ENCODE measurements around the gene CAV1.
A peak's percentile ranks its signal among the peaks of the same experiment; 100 is the strongest.

Gene CAV1

GRCh38 chr7:116509982-116510579, 14.8 kb upstream of the CAV1 start:
- Histone ChIP-seq H3K4me1 (ENCODE audit: control insufficient read depth, low read depth, low read length) (no peaks in the 10 kb centered on the region), H3K27me3 (ENCODE audit: control insufficient read depth, insufficient read depth, low read length) (no peaks in the 10 kb centered on the region), H3K36me3 (ENCODE audit: control insufficient read depth, low read depth, low read length) (no peaks in the 10 kb centered on the region), H3K9ac (ENCODE audit: low read length) (no peak overlapping the region), H3K4me3 (ENCODE audit: low read length) (no peak overlapping the region), H3K27ac (ENCODE audit: low read length) (no peak overlapping the region), H3K9me3 (ENCODE audit: control insufficient read depth, low read depth, low read length) (no peaks in the 10 kb centered on the region)

- H3K27me3 ChIP-seq (ENCODE audit: control insufficient read depth, insufficient read depth, low read length) = no peaks in the 10 kb centered on the region
- H3K27ac ChIP-seq (ENCODE audit: low read length) = no peak overlapping the region
- H3K9me3 ChIP-seq (ENCODE audit: control insufficient read depth, low read depth, low read length) = no peaks in the 10 kb centered on the region
- no peak overlapping the region for H3K9ac ChIP-seq (ENCODE audit: low read length)
- H3K36me3 ChIP-seq (ENCODE audit: control insufficient read depth, low read depth, low read length) = no peaks in the 10 kb centered on the region
- no peak overlapping the region for H3K4me3 ChIP-seq (ENCODE audit: low read length)
- H3K4me1 ChIP-seq (ENCODE audit: control insufficient read depth, low read depth, low read length) = no peaks in the 10 kb centered on the region
These were observed 14.0 kb upstream of the CAV1 start for GRCh38 chr7:116510795-116511194.

GRCh38 chr7:116511552-116512519, 13.0 kb upstream of the CAV1 start:
- Histone ChIP-seq H3K27ac (ENCODE audit: low read length) (no peak overlapping the region), H3K4me3 (ENCODE audit: low read length) (no peak overlapping the region), H3K9me3 (ENCODE audit: control insufficient read depth, low read depth, low read length) (no peaks in the 10 kb centered on the region), H3K4me1 (ENCODE audit: control insufficient read depth, low read depth, low read length) (no peaks in the 10 kb centered on the region), H3K36me3 (ENCODE audit: control insufficient read depth, low read depth, low read length) (no peaks in the 10 kb centered on the region), H3K27me3 (ENCODE audit: control insufficient read depth, insufficient read depth, low read length) (no peaks in the 10 kb centered on the region), H3K9ac (ENCODE audit: low read length) (no peak overlapping the region)

GRCh38 chr7:116512520-116513188, 12.2 kb upstream of the CAV1 start:
- no peak overlapping the region for H3K9ac ChIP-seq (ENCODE audit: low read length)
- no peaks in the 10 kb centered on the region for H3K36me3 ChIP-seq (ENCODE audit: control insufficient read depth, low read depth, low read length)
- H3K27ac ChIP-seq (ENCODE audit: low read length) = no peak overlapping the region
- H3K4me1 ChIP-seq (ENCODE audit: control insufficient read depth, low read depth, low read length) = no peaks in the 10 kb centered on the region
- no peak overlapping the region for H3K4me3 ChIP-seq (ENCODE audit: low read length)
- H3K27me3 ChIP-seq (ENCODE audit: control insufficient read depth, insufficient read depth, low read length) = no peaks in the 10 kb centered on the region
- no peaks in the 10 kb centered on the region for H3K9me3 ChIP-seq (ENCODE audit: control insufficient read depth, low read depth, low read length)

- H3K4me3 ChIP-seq (ENCODE audit: low read length) = no peak overlapping the region
- no peak overlapping the region for H3K27ac ChIP-seq (ENCODE audit: low read length)
- no peaks in the 10 kb centered on the region for H3K4me1 ChIP-seq (ENCODE audit: control insufficient read depth, low read depth, low read length)
- H3K27me3 ChIP-seq (ENCODE audit: control insufficient read depth, insufficient read depth, low read length) = no peaks in the 10 kb centered on the region
- H3K9ac ChIP-seq (ENCODE audit: low read length) = no peak overlapping the region
- H3K36me3 ChIP-seq (ENCODE audit: control insufficient read depth, low read depth, low read length) = no peaks in the 10 kb centered on the region
- H3K9me3 ChIP-seq (ENCODE audit: control insufficient read depth, low read depth, low read length) = no peaks in the 10 kb centered on the region
These were observed 9.3 kb upstream of the CAV1 start for GRCh38 chr7:116515584-116515983.

GRCh38 chr7:116516324-116516723, 8.5 kb upstream of the CAV1 start:
- no peaks in the 10 kb centered on the region for H3K27me3 ChIP-seq (ENCODE audit: control insufficient read depth, insufficient read depth, low read length)
- H3K36me3 ChIP-seq (ENCODE audit: control insufficient read depth, low read depth, low read length) = no peaks in the 10 kb centered on the region

GRCh38 chr7:116517626-116518025, 7.2 kb upstream of the CAV1 start:
- Histone ChIP-seq H3K36me3 (ENCODE audit: control insufficient read depth, low read depth, low read length) (no peaks in the 10 kb centered on the region), H3K4me3 (ENCODE audit: low read length) (no peak overlapping the region), H3K27ac (ENCODE audit: low read length) (no peak overlapping the region), H3K9me3 (ENCODE audit: control insufficient read depth, low read depth, low read length) (no peaks in the 10 kb centered on the region), H3K27me3 (ENCODE audit: control insufficient read depth, insufficient read depth, low read length) (no peaks in the 10 kb centered on the region), H3K4me1 (ENCODE audit: control insufficient read depth, low read depth, low read length) (peaks cover 12% of the 10 kb centered on the region), H3K9ac (ENCODE audit: low read length) (no peak overlapping the region)

More at GRCh38 chr7:116516324-116516723, 8.5 kb upstream of the CAV1 start:
- Histone ChIP-seq H3K4me3 (ENCODE audit: low read length) (no peak overlapping the region), H3K4me1 (ENCODE audit: control insufficient read depth, low read depth, low read length) (no peaks in the 10 kb centered on the region), H3K9ac (ENCODE audit: low read length) (no peak overlapping the region), H3K9me3 (ENCODE audit: control insufficient read depth, low read depth, low read length) (no peaks in the 10 kb centered on the region), H3K27ac (ENCODE audit: low read length) (no peak overlapping the region)

- H3K9ac ChIP-seq (ENCODE audit: low read length) = no peak overlapping the region
- H3K9me3 ChIP-seq (ENCODE audit: control insufficient read depth, low read depth, low read length) = no peaks in the 10 kb centered on the region
- H3K27me3 ChIP-seq (ENCODE audit: control insufficient read depth, insufficient read depth, low read length) = peaks cover 5% of the 10 kb centered on the region
- H3K27ac ChIP-seq (ENCODE audit: low read length) = no peak overlapping the region
- H3K36me3 ChIP-seq (ENCODE audit: control insufficient read depth, low read depth, low read length) = no peaks in the 10 kb centered on the region
- peaks cover 20% of the 10 kb centered on the region for H3K4me1 ChIP-seq (ENCODE audit: control insufficient read depth, low read depth, low read length)
- no peak overlapping the region for H3K4me3 ChIP-seq (ENCODE audit: low read length)
These were observed 5.9 kb upstream of the CAV1 start for GRCh38 chr7:116518961-116519360.

- Histone ChIP-seq H3K4me3 (ENCODE audit: low read length) (no peak overlapping the region), H3K27ac (ENCODE audit: low read length) (no peak overlapping the region), H3K9me3 (ENCODE audit: control insufficient read depth, low read depth, low read length) (no peaks in the 10 kb centered on the region), H3K27me3 (ENCODE audit: control insufficient read depth, insufficient read depth, low read length) (peaks cover 25% of the 10 kb centered on the region), H3K9ac (ENCODE audit: low read length) (no peak overlapping the region), H3K4me1 (ENCODE audit: control insufficient read depth, low read depth, low read length) (peaks cover 23% of the 10 kb centered on the region), H3K36me3 (ENCODE audit: control insufficient read depth, low read depth, low read length) (no peaks in the 10 kb centered on the region)
These were observed 3.7 kb upstream of the CAV1 start for GRCh38 chr7:116521046-116521664.

- H3K4me1 ChIP-seq (ENCODE audit: control insufficient read depth, low read depth, low read length) = peaks cover 30% of the 10 kb centered on the region
- H3K36me3 ChIP-seq (ENCODE audit: control insufficient read depth, low read depth, low read length) = no peaks in the 10 kb centered on the region
- H3K9ac ChIP-seq (ENCODE audit: low read length) = no peak overlapping the region
- no peak overlapping the region for H3K27ac ChIP-seq (ENCODE audit: low read length)
- H3K4me3 ChIP-seq (ENCODE audit: low read length) = peak overlapping the region; percentile 27
- H3K9me3 ChIP-seq (ENCODE audit: control insufficient read depth, low read depth, low read length) = no peaks in the 10 kb centered on the region
- peaks cover 36% of the 10 kb centered on the region for H3K27me3 ChIP-seq (ENCODE audit: control insufficient read depth, insufficient read depth, low read length)
These were observed 2.6 kb upstream of the CAV1 start for GRCh38 chr7:116522247-116522646.

GRCh38 chr7:116524221-116524608, 621 bp upstream of the CAV1 start:
- H3K9ac ChIP-seq (ENCODE audit: low read length) = no peak overlapping the region

More at GRCh38 chr7:116524221-116524608, 621 bp upstream of the CAV1 start:
- Histone ChIP-seq H3K27ac (ENCODE audit: low read length) (no peak overlapping the region), H3K4me1 (ENCODE audit: control insufficient read depth, low read depth, low read length) (peaks cover 34% of the 10 kb centered on the region), H3K27me3 (ENCODE audit: control insufficient read depth, insufficient read depth, low read length) (peaks cover 49% of the 10 kb centered on the region), H3K4me3 (ENCODE audit: low read length) (peak overlapping the region; percentile 78), H3K9me3 (ENCODE audit: control insufficient read depth, low read depth, low read length) (no peaks in the 10 kb centered on the region), H3K36me3 (ENCODE audit: control insufficient read depth, low read depth, low read length) (no peaks in the 10 kb centered on the region)
